Fibroblast of upper back skin (primary cell): ENCODE results near the gene KCNQ1.
"Not testable (repeated sequence)": the region's sequence is repeated elsewhere in the genome, so short reads cannot be mapped to it uniquely, and the experiment has no call there.

ENCODE experiments used
- DNase-seq: peaks from one replicate; pipeline ENCODE4 v3.0.0-alpha.2; 2013

The KCNQ1 gene

GRCh38 chr11:2631161-2631560, 186.4 kb downstream of the KCNQ1 start:
- DNase-seq, result no peak

GRCh38 chr11:2639763-2640162, 195.0 kb downstream of the KCNQ1 start:
- DNase-seq, result not testable (repeated sequence)

GRCh38 chr11:2641623-2642022, 196.8 kb downstream of the KCNQ1 start:
- DNase-seq, result no peak

- DNase-seq, result no peak
These were observed 198.9 kb downstream of the KCNQ1 start for GRCh38 chr11:2643746-2644145.

GRCh38 chr11:2644844-2645778, 200.3 kb downstream of the KCNQ1 start:
- no peak for DNase-seq

- DNase-seq, result no peak
These were observed 200.9 kb downstream of the KCNQ1 start for GRCh38 chr11:2645779-2646118.

GRCh38 chr11:2647167-2647566, 202.4 kb downstream of the KCNQ1 start:
- no peak for DNase-seq

GRCh38 chr11:2647953-2648352, 203.1 kb downstream of the KCNQ1 start:
- no peak for DNase-seq

GRCh38 chr11:2649400-2649799, 204.6 kb downstream of the KCNQ1 start:
- no peak for DNase-seq

- DNase-seq, result no peak
These were observed 205.0 kb downstream of the KCNQ1 start for GRCh38 chr11:2649848-2650247.

GRCh38 chr11:2650343-2650867, 205.6 kb downstream of the KCNQ1 start:
- no peak for DNase-seq

- DNase-seq, result no peak
These were observed 206.3 kb downstream of the KCNQ1 start for GRCh38 chr11:2651054-2651617.

GRCh38 chr11:2651826-2652271, 207.0 kb downstream of the KCNQ1 start:
- no peak for DNase-seq

- DNase-seq, result no peak
These were observed 207.8 kb downstream of the KCNQ1 start for GRCh38 chr11:2652333-2653197.

- DNase-seq, result no peak
These were observed 208.4 kb downstream of the KCNQ1 start for GRCh38 chr11:2653198-2653551.

GRCh38 chr11:2653930-2654739, 209.3 kb downstream of the KCNQ1 start:
- no peak for DNase-seq

- DNase-seq, result no peak
These were observed 210.4 kb downstream of the KCNQ1 start for GRCh38 chr11:2655016-2655719.

GRCh38 chr11:2655834-2656622, 211.2 kb downstream of the KCNQ1 start:
- DNase-seq, result peak; percentile 56

- DNase-seq, result no peak
These were observed 212.1 kb downstream of the KCNQ1 start for GRCh38 chr11:2656859-2657258.

GRCh38 chr11:2657697-2658284, 213.0 kb downstream of the KCNQ1 start:
- no peak for DNase-seq
